HCT116 (cell line): ENCODE measurements around the gene KCNAB2. TPM values are rescaled to one million over a fixed set of nuclear protein-coding genes. Genes with fewer than 3 reads are reported as not detected.

Experiments used
- ATAC-seq: fragments of 200-7000 bp; cut with Tn5 transposase; 2 replicates; pipeline ENCODE4 v1.9.1; 2020; ENCODE audit warnings: mild to moderate bottlenecking, moderate library complexity
- BruUV-seq: library from RNA; stranded (reverse); fragments of 400-500 nt; replicated peaks from 2 replicates; lab custom pipeline; 2021; lab: Mats Ljungman, UMichigan
- CTCF ChIA-PET: fragments of 300-600 bp; sonication (Branson Sonifier 250); formaldehyde crosslinking; loops from one replicate; lab custom pipeline; 2021; ENCODE audit warnings: antibody characterized with exemption; lab: Charles Lee
- POLR2A ChIA-PET: fragments of 300-600, 350-600 bp; sonication (Branson Sonifier 250); formaldehyde crosslinking; loops from one replicate; lab custom pipeline; 2021; ENCODE audit warnings: antibody characterized with exemption; lab: Charles Lee
- RAD21 ChIA-PET, 2 experiments: fragments of 300-600 bp; sonication (Branson Sonifier 250); formaldehyde crosslinking; loops; one replicate each; lab custom pipeline; 2023; ENCODE audit warnings: low total read pairs in 2 of 2; ENCODE audit not compliant: uncharacterized antibody in 2 of 2, unreplicated experiment in 2 of 2, low non-redundant PET in 1 of 2; lab: Charles Lee
- DNase-seq: peaks from one replicate; pipeline ENCODE4 v3.0.0-alpha.2; 2010; ENCODE audit warnings: low read depth, low spot score
- H2AFZ ChIP-seq: fragments of 200-600 bp; shearing (Covaris generic), sonication (generic); 2 replicates; pipeline ENCODE4 v1.6.1; 2017; ENCODE audit warnings: low read depth, mixed run types, mixed read lengths, antibody characterized with exemption, low read length; ENCODE audit not compliant: poor library complexity, severe bottlenecking
- H3K27ac ChIP-seq: 2 replicates; pipeline ENCODE4 v1.5.1; 2012; ENCODE audit warnings: low read depth, low read length
- H3K27me3 ChIP-seq: fragments of 200-600 bp; sonication (generic); 2 replicates; pipeline ENCODE4 v1.6.1; 2016; ENCODE audit warnings: mixed run types, low read length, mixed read lengths; ENCODE audit not compliant: insufficient read depth
- H3K36me3 ChIP-seq, 2 experiments: fragments of 200-500 bp in 1 of 2; fragments of 200-600 bp in 1 of 2; sonication (Bioruptor generic) in 1 of 2; sonication (generic) in 1 of 2; 2 replicates each; pipeline versions ENCODE4 v1.5.1 to v1.6.1; 2014 to 2016; ENCODE audit warnings: low read length in 2 of 2, inconsistent platforms in 1 of 2, mixed read lengths in 1 of 2, mixed run types in 1 of 2; ENCODE audit not compliant: insufficient read depth in 2 of 2, control insufficient read depth in 1 of 2
- H3K4me1 ChIP-seq, 2 experiments: fragments of 200-600 bp in 1 of 2; sonication (generic) in 1 of 2; 2 replicates each; pipeline versions ENCODE4 v1.5.1 to v1.6.1; 2012 to 2017; ENCODE audit warnings: low read length in 2 of 2, inconsistent platforms in 1 of 2, mild to moderate bottlenecking in 1 of 2, mixed read lengths in 1 of 2, mixed run types in 1 of 2, moderate library complexity in 1 of 2; ENCODE audit not compliant: insufficient read depth in 2 of 2, control insufficient read depth in 1 of 2
- H3K4me2 ChIP-seq: fragments of 200-600 bp; sonication (generic); 2 replicates; pipeline ENCODE4 v1.6.1; 2017; ENCODE audit warnings: mixed run types, low read length, mixed read lengths
- H3K4me3 ChIP-seq, 2 experiments: fragments of 200-600 bp in 1 of 2; sonication (generic) in 1 of 2; replicated peaks in 1 of 2; 2 replicates each; pipeline ENCODE4 v1.5.1; 2011 to 2016; ENCODE audit warnings: low read length in 2 of 2, control low read depth in 1 of 2, low read depth in 1 of 2, mild to moderate bottlenecking in 1 of 2, mixed read lengths in 1 of 2, mixed run types in 1 of 2
- H3K79me2 ChIP-seq: fragments of 200-600 bp; sonication (generic); 2 replicates; pipeline ENCODE4 v1.6.1; 2017; ENCODE audit warnings: mild to moderate bottlenecking, mixed run types, low read length, moderate library complexity, mixed read lengths; ENCODE audit not compliant: insufficient read depth
- H3K9ac ChIP-seq: fragments of 200-600 bp; sonication (generic); 2 replicates; pipeline ENCODE4 v1.6.1; 2016; ENCODE audit warnings: low read length, mixed read lengths
- H3K9me2 ChIP-seq: fragments of 200-600 bp; sonication (generic), shearing (Covaris generic); 2 replicates; pipeline ENCODE4 v1.6.1; 2017; ENCODE audit warnings: mixed run types, mild to moderate bottlenecking, moderate library complexity; ENCODE audit not compliant: insufficient read depth
- H3K9me3 ChIP-seq, 2 experiments: fragments of 200-500 bp in 1 of 2; fragments of 200-600 bp in 1 of 2; sonication (Bioruptor generic) in 1 of 2; sonication (generic) in 1 of 2; 2 replicates each; pipeline ENCODE4 v1.6.1; 2014 to 2017; ENCODE audit warnings: low read length in 2 of 2, mixed read lengths in 2 of 2, inconsistent platforms in 1 of 2, low read depth in 1 of 2, mild to moderate bottlenecking in 1 of 2, mixed run types in 1 of 2, moderate library complexity in 1 of 2; ENCODE audit not compliant: control insufficient read depth in 1 of 2, insufficient read depth in 1 of 2
- H4K20me1 ChIP-seq: fragments of 200-600 bp; sonication (generic), shearing (Covaris generic); 2 replicates; pipeline ENCODE4 v1.6.1; 2017; ENCODE audit warnings: mixed run types, mild to moderate bottlenecking, moderate library complexity; ENCODE audit not compliant: insufficient read depth
- CBX3 ChIP-seq: IDR thresholded peaks from 2 replicates; pipeline ENCODE4 v1.6.1; 2012; ENCODE audit warnings: low read depth
- CEBPB ChIP-seq: IDR thresholded peaks from 2 replicates; pipeline ENCODE4 v1.6.1; 2012; ENCODE audit warnings: low read depth
- EZH2 ChIP-seq: fragments of 200-600 bp; sonication (generic); IDR thresholded peaks from 2 replicates; pipeline ENCODE4 v1.6.1; 2017; ENCODE audit warnings: antibody characterized with exemption, mixed run types
- EZH2phosphoT487 ChIP-seq: fragments of 200-600 bp; IDR thresholded peaks from 2 replicates; pipeline ENCODE4 v1.6.1; 2018; ENCODE audit warnings: antibody characterized with exemption, borderline replicate concordance
- JUND ChIP-seq: IDR thresholded peaks from 2 replicates; pipeline ENCODE4 v1.6.1; 2012
- MAX ChIP-seq: IDR thresholded peaks from 2 replicates; pipeline ENCODE4 v1.6.1; 2012
- POLR2AphosphoS5 ChIP-seq: IDR thresholded peaks from 2 replicates; pipeline ENCODE4 v1.6.1; 2011; ENCODE audit warnings: mild to moderate bottlenecking, low read depth, low read length, moderate library complexity
- SP1 ChIP-seq: IDR thresholded peaks from 2 replicates; pipeline ENCODE4 v1.6.1; 2012; ENCODE audit warnings: low read depth
- TCF7L2 ChIP-seq: IDR thresholded peaks from 2 replicates; pipeline ENCODE4 v1.7.0; 2011; ENCODE audit warnings: borderline replicate concordance, inconsistent platforms; ENCODE audit not compliant: insufficient read depth, insufficient read length; ENCODE audit errors: extremely low read depth
- YY1 ChIP-seq: IDR thresholded peaks from 2 replicates; pipeline ENCODE4 v1.6.1; 2011; ENCODE audit warnings: low read length, low read depth, moderate library complexity, mild to moderate bottlenecking; ENCODE audit not compliant: insufficient replicate concordance; ENCODE audit errors: extremely low read depth
- ZBTB33 ChIP-seq: IDR thresholded peaks from 2 replicates; pipeline ENCODE4 v1.6.1; 2011; ENCODE audit warnings: mild to moderate bottlenecking, low read length, moderate library complexity; ENCODE audit not compliant: insufficient replicate concordance; ENCODE audit errors: extremely low read depth
- ZFX ChIP-seq: fragments of 450-650 bp; IDR thresholded peaks from 2 replicates; pipeline ENCODE4 v1.6.1; 2017
- intact Hi-C: fragments of 100-400 bp; cut with micrococcal nuclease; formaldehyde crosslinking; loops from 2 replicates; pipeline ENCODE4 v1.10.0; 2022
- total RNA-seq: library from RNA; stranded (reverse); gene quantifications from one replicate; pipeline ENCODE4 v1.2.1, GENCODE V29; 2021; ENCODE audit not compliant: unreplicated experiment
- TF ChIP-seq, protein P1 (sequence below): IDR thresholded peaks from 2 replicates; pipeline ENCODE4 v1.6.1; 2012
- TF ChIP-seq, protein P2 (sequence below), 3 experiments: fragments of 200-600 bp in 1 of 3; sonication (generic) in 1 of 3; IDR thresholded peaks in 2 of 3; conservative IDR thresholded peaks in 1 of 3; 2 replicates each; pipeline ENCODE4 v1.5.1; 2012 to 2017; ENCODE audit warnings: low read depth in 2 of 3, low read length in 2 of 3, antibody characterized with exemption in 1 of 3, borderline replicate concordance in 1 of 3, control low read depth in 1 of 3, mild to moderate bottlenecking in 1 of 3, mixed read lengths in 1 of 3, mixed run types in 1 of 3, moderate library complexity in 1 of 3; ENCODE audit not compliant: insufficient read depth in 1 of 3

KCNAB2 gene
- total RNA-seq, 1 experiment from 2014 or later: 18.1 TPM

- H3K4me1 ChIP-seq: peaks cover 0 to 4% of the 10 kb centered on the region in 2 experiments; a peak in 1 of 4 replicates
- ATAC-seq (no peak), DNase-seq (no peak)
- ChIA-PET POLR2A (no interaction called here), CTCF (interaction anchor here (1.1 kb wide), 1 partner anchor 133 kb away, joined by 4 read pairs; no protein-coding TSS in a partner anchor), RAD21 (interaction anchor here in 1 of 2 experiments (0.6 to 0.7 kb wide), 2 partner anchors 11 to 58 kb away, joined by 4 to 9 read pairs; no protein-coding TSS in a partner anchor)
- H3K36me3 ChIP-seq: no peaks in the 10 kb centered on the region
- intact Hi-C loops: no loop called here
- H3K27me3 ChIP-seq: no peaks in the 10 kb centered on the region
- TF ChIP-seq EZH2phosphoT487 (no peak), MAX (no peak), ZFX (no peak), SP1 (no peak), EZH2 (no peak), TCF7L2 (no peak), YY1 (no peak), ZBTB33 (no peak), CEBPB (no peak), CBX3 (no peak), POLR2AphosphoS5 (no peak), JUND (no peak)
- TF ChIP-seq, protein P1, sequence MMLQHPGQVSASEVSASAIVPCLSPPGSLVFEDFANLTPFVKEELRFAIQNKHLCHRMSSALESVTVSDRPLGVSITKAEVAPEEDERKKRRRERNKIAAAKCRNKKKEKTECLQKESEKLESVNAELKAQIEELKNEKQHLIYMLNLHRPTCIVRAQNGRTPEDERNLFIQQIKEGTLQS: no peak
- TF ChIP-seq, protein P2, sequence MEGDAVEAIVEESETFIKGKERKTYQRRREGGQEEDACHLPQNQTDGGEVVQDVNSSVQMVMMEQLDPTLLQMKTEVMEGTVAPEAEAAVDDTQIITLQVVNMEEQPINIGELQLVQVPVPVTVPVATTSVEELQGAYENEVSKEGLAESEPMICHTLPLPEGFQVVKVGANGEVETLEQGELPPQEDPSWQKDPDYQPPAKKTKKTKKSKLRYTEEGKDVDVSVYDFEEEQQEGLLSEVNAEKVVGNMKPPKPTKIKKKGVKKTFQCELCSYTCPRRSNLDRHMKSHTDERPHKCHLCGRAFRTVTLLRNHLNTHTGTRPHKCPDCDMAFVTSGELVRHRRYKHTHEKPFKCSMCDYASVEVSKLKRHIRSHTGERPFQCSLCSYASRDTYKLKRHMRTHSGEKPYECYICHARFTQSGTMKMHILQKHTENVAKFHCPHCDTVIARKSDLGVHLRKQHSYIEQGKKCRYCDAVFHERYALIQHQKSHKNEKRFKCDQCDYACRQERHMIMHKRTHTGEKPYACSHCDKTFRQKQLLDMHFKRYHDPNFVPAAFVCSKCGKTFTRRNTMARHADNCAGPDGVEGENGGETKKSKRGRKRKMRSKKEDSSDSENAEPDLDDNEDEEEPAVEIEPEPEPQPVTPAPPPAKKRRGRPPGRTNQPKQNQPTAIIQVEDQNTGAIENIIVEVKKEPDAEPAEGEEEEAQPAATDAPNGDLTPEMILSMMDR (IDR thresholded peaks at IDR 0.05 in 2 of 3, conservative IDR thresholded peaks at IDR 0.05 in 1 of 3; ENCODE audit: borderline replicate concordance in 1 of 3, insufficient read depth in 1 of 3, low read depth in 2 of 3, low read length in 2 of 3): no peak
- no peak overlapping the region for H3K9ac ChIP-seq
- no peaks in the 10 kb centered on the region for H3K9me3 ChIP-seq
- no peaks in the 10 kb centered on the region for H3K79me2 ChIP-seq
- H3K9me2 ChIP-seq: no peaks in the 10 kb centered on the region
- H2AFZ ChIP-seq: no peak overlapping the region
- H3K4me2 ChIP-seq: no peak overlapping the region
- no peak overlapping the region for H3K4me3 ChIP-seq
- no peak overlapping the region for H3K27ac ChIP-seq
- no TSS peak for BruUV-seq
- no peaks in the 10 kb centered on the region for H4K20me1 ChIP-seq
These were observed 65.9 kb downstream of the KCNAB2 start for GRCh38 chr1:6111571-6111970.
